GM12878 (cell line): ENCODE data around the gene ATXN1. TPM values are rescaled to one million over a fixed set of nuclear protein-coding genes. Genes with fewer than 3 reads are reported as not detected.

Source experiments
- ATAC-seq: fragments of 200-7000 bp; cut with Tn5 transposase; 3 replicates; pipeline ENCODE4 v1.9.1; 2020; ENCODE audit warnings: mild to moderate bottlenecking, moderate library complexity
- BruUV-seq: library from RNA; stranded (reverse); fragments of 400-500 nt; replicated peaks from 2 replicates; lab custom pipeline; 2021; lab: Mats Ljungman, UMichigan
- CTCF ChIA-PET: fragments of 300-600 bp; sonication (Branson Sonifier 250); formaldehyde crosslinking; extraction: SDS; loops from one replicate; lab custom pipeline; 2021; ENCODE audit warnings: inconsistent platforms; lab: Yijun Ruan, JAX
- POLR2A ChIA-PET: fragments of 350-600 bp; formaldehyde crosslinking; extraction: SDS; loops from one replicate; lab custom pipeline; 2021; ENCODE audit warnings: inconsistent platforms; lab: Charles Lee
- RAD21 ChIA-PET: fragments of 300-600 bp; sonication (Branson Sonifier 250); formaldehyde crosslinking; loops from one replicate; lab custom pipeline; 2023; ENCODE audit warnings: antibody characterized with exemption; ENCODE audit not compliant: unreplicated experiment; lab: Charles Lee
- SMC1A ChIA-PET: fragments of 300-600 bp; sonication (Branson Sonifier 250); formaldehyde crosslinking; loops from one replicate; lab custom pipeline; 2023; ENCODE audit not compliant: unreplicated experiment, uncharacterized antibody; lab: Charles Lee
- DNase-seq: peaks from one replicate; pipeline ENCODE4 v3.0.0-alpha.2; 2011; ENCODE audit warnings: low read depth, low spot score
- FAIRE-seq: peaks from 3 replicates; lab custom pipeline; 2011; peaks lifted over from hg19 to GRCh38; lab: Jason Lieb, UNC
- H2AFZ ChIP-seq: 2 replicates; pipeline ENCODE4 v1.6.0; 2011; ENCODE audit warnings: low read depth, low read length, control low read depth; ENCODE audit not compliant: control insufficient read depth
- H3K27ac ChIP-seq: 2 replicates; pipeline ENCODE4 v1.5.1; 2011; ENCODE audit warnings: control low read depth; ENCODE audit not compliant: control insufficient read depth, insufficient read depth
- H3K27me3 ChIP-seq, 2 experiments: replicated peaks in 1 of 2; 2 replicates each; pipeline versions ENCODE4 v1.6.0 to v1.6.1; 2011; ENCODE audit warnings: low read length in 1 of 2; ENCODE audit not compliant: control insufficient read depth in 2 of 2, insufficient read depth in 2 of 2
- H3K36me3 ChIP-seq, 2 experiments: 2 replicates each; pipeline ENCODE4 v1.5.1; 2011; ENCODE audit warnings: low read length in 1 of 2; ENCODE audit not compliant: control insufficient read depth in 2 of 2, insufficient read depth in 2 of 2
- H3K4me1 ChIP-seq: 2 replicates; pipeline ENCODE4 v1.6.1; 2011; ENCODE audit warnings: mild to moderate bottlenecking, low read length, moderate library complexity, mixed read lengths; ENCODE audit not compliant: control insufficient read depth, insufficient read depth
- H3K4me2 ChIP-seq: 2 replicates; pipeline ENCODE4 v1.6.0; 2011; ENCODE audit warnings: control low read depth; ENCODE audit not compliant: control insufficient read depth, insufficient read depth
- H3K4me3 ChIP-seq: fragments of 200-600 bp; sonication (generic); 2 replicates; pipeline ENCODE4 v1.5.1; 2016
- H3K79me2 ChIP-seq: 2 replicates; pipeline ENCODE4 v1.6.0; 2011; ENCODE audit warnings: low read length; ENCODE audit not compliant: control insufficient read depth, insufficient read depth
- H3K9ac ChIP-seq: 2 replicates; pipeline ENCODE4 v1.8.0; 2011; ENCODE audit warnings: low read length, control low read depth, mixed read lengths; ENCODE audit not compliant: control insufficient read depth, insufficient read depth
- H3K9me3 ChIP-seq: replicated peaks from 3 replicates; pipeline ENCODE4 v1.5.1; 2011; ENCODE audit warnings: mild to moderate bottlenecking, low read length; ENCODE audit not compliant: control insufficient read depth, insufficient read depth
- H4K20me1 ChIP-seq: 2 replicates; pipeline ENCODE4 v1.6.0; 2011; ENCODE audit not compliant: control insufficient read depth, insufficient read depth
- BCL3 ChIP-seq: IDR thresholded peaks from 2 replicates; pipeline ENCODE4 v1.6.1; 2011; ENCODE audit warnings: borderline replicate concordance, low read depth, mild to moderate bottlenecking, moderate library complexity, low read length; ENCODE audit not compliant: insufficient read depth, poor library complexity, severe bottlenecking
- CTCF ChIP-seq, 3 experiments: IDR thresholded peaks in 2 of 3; conservative IDR thresholded peaks in 1 of 3; 2 replicates each; pipeline ENCODE4 v1.5.1; 2011; ENCODE audit warnings: low read depth in 3 of 3, low read length in 3 of 3, mild to moderate bottlenecking in 3 of 3, control low read depth in 2 of 3, moderate library complexity in 2 of 3, inconsistent platforms in 1 of 3, mixed read lengths in 1 of 3; ENCODE audit not compliant: control insufficient read depth in 2 of 3, insufficient read depth in 1 of 3; ENCODE audit errors: extremely low read depth in 1 of 3
- FOXM1 ChIP-seq: IDR thresholded peaks from 2 replicates; pipeline ENCODE4 v1.6.1; 2012; ENCODE audit warnings: low read depth, mild to moderate bottlenecking, inconsistent platforms, low read length, moderate library complexity
- HCFC1 ChIP-seq: fragments of 150-350 bp; IDR thresholded peaks from 2 replicates; pipeline ENCODE4 v1.6.1; 2014; ENCODE audit warnings: low read length
- MYB ChIP-seq: fragments of 150-350 bp; IDR thresholded peaks from 2 replicates; pipeline ENCODE4 v1.6.1; 2014; ENCODE audit warnings: mild to moderate bottlenecking, low read depth, low read length, borderline replicate concordance
- RAD51 ChIP-seq: fragments of 450-650 bp; IDR thresholded peaks from 2 replicates; pipeline ENCODE4 v1.6.1; 2016; ENCODE audit warnings: moderate library complexity, mild to moderate bottlenecking, inconsistent platforms
- SMC3 ChIP-seq: IDR thresholded peaks from 2 replicates; pipeline ENCODE4 v1.6.1; 2011; ENCODE audit warnings: low read length, improper control_type of control experiment, borderline replicate concordance
- ZNF384 ChIP-seq: IDR thresholded peaks from 2 replicates; pipeline ENCODE4 v1.6.1; 2012; ENCODE audit warnings: low read depth, mild to moderate bottlenecking, low read length, improper control_type of control experiment, borderline replicate concordance
- WGBS: methylation state at CpG from one replicate; pipeline ENCODE4 v1.1.6; 2016; ENCODE audit warnings: low lambda C conversion rate; ENCODE audit not compliant: insufficient replicate concordance, insufficient coverage; ENCODE audit errors: missing lambda C conversion rate; 5-methylcytosine and 5-hydroxymethylcytosine counted together
- in situ Hi-C: fragments of 300-500 bp; cut with MboI; formaldehyde crosslinking; loops from 9 replicates; pipeline ENCODE4 v1.14.3; 2018; ENCODE audit warnings: mixed read lengths
- intact Hi-C: fragments of 100-400 bp; cut with micrococcal nuclease; formaldehyde crosslinking; loops from one replicate; pipeline ENCODE4 v1.14.2; 2022; ENCODE audit not compliant: unreplicated experiment
- polyA plus RNA-seq, 11 experiments: library from polyadenylated mRNA; depleted of rRNA in 4 of 11; unstranded in 6 of 11; stranded (reverse) in 5 of 11; fragments of >200 nt; fragmentation: Nextera tagmentation in 4 of 11; fragmentation: Illumina TruSeq in 1 of 11; extraction: Ambion mirVana in 4 of 11; extraction: Trizol in 1 of 11; gene quantifications; 1 replicate in 1 of 11; 2 replicates in 10 of 11; pipeline versions ENCODE4 v1.2.1 to v1.2.3, GENCODE V29; 2011 to 2016; ENCODE audit warnings: inconsistent platforms in 2 of 11, missing spikeins in 2 of 11, low read depth in 1 of 11
- total RNA-seq, 4 experiments: library from RNA; depleted of rRNA in 3 of 4; stranded (reverse); fragments of >200 nt in 3 of 4; fragmentation: Illumina TruSeq in 1 of 4; extraction: Trizol in 1 of 4; gene quantifications; 2 replicates each; pipeline versions ENCODE4 v1.2.1 to v1.2.3, GENCODE V29; 2013 to 2021

ATXN1 gene
- total and polyA plus RNA-seq, 10 of the 15 experiments (the other 5 are each of a cell fraction or from before 2014, with no cell fraction given): 12.2 to 51.2 (median 20.5) TPM

- TF ChIP-seq BCL3 (peak; percentile 40), HCFC1 (no peak)
- TF ChIP-seq, all 136 proteins: peak for 1
- intact Hi-C loops (no loop called here), in situ Hi-C loops (no loop called here)
- ChIA-PET SMC1A (interaction anchor here (0.8 to 3.5 kb wide), 5 partner anchors 14 to 193 kb away, joined by 3 to 16 read pairs (median 4); no protein-coding TSS in a partner anchor), CTCF (interaction anchor here (0.5 to 9.3 kb wide), 12 partner anchors 8 to 445 kb away, joined by 3 to 53 read pairs (median 6); no protein-coding TSS in a partner anchor), RAD21 (interaction anchor here (0.7 to 3.8 kb wide), 6 partner anchors 14 to 445 kb away, joined by 3 to 18 read pairs (median 6); no protein-coding TSS in a partner anchor), POLR2A (interaction anchor here (1.0 to 1.1 kb wide), 2 partner anchors 21 to 26 kb away, joined by 3 read pairs; no protein-coding TSS in a partner anchor)
- Histone ChIP-seq H3K36me3 (peaks cover 4 to 23% of the 10 kb centered on the region in 2 experiments; a peak in 2 of 4 replicates), H3K79me2 (no peaks in the 10 kb centered on the region; the same call in 1 of the 2 replicates), H3K27me3 (no peaks in the 10 kb centered on the region), H3K4me1 (peaks cover 31% of the 10 kb centered on the region), H4K20me1 (no peaks in the 10 kb centered on the region), H3K9me3 (no peaks in the 10 kb centered on the region), H3K27ac (no peak overlapping the region), H3K9ac (no peak overlapping the region), H3K4me3 (no peak overlapping the region), H2AFZ (no peak overlapping the region), H3K4me2 (no peak overlapping the region)
- DNase-seq (no peak), FAIRE-seq (no peak), ATAC-seq (no peak)
- 82% methylated on average over 6 of the region's 6 CpGs for WGBS
- no TSS peak for BruUV-seq
Measured at GRCh38 chr6:16318538-16318937, 442.7 kb downstream of the ATXN1 start.

GRCh38 chr6:16316741-16317251 lies 444.5 kb downstream of the ATXN1 start:
- POLR2A ChIA-PET: no interaction called here
- H3K4me1 ChIP-seq: peaks cover 23% of the 10 kb centered on the region
- FAIRE-seq: no peak
- TF ChIP-seq FOXM1 (peak; percentile 21; the same call in 1 of the 2 replicates), CTCF (IDR thresholded peaks at IDR 0.05 in 2 of 3, conservative IDR thresholded peaks at IDR 0.05 in 1 of 3; ENCODE audit: control insufficient read depth in 2 of 3, extremely low read depth in 1 of 3, insufficient read depth in 1 of 3, low read depth in 3 of 3, low read length in 3 of 3) (peak; percentile 49 to 68 (median 64)), MYB (no peak), RAD51 (no peak), ZNF384 (peak; percentile 99), SMC3 (peak; percentile 20; the same call in 1 of the 2 replicates)

More at GRCh38 chr6:16316741-16317251, 444.5 kb downstream of the ATXN1 start:
- in situ Hi-C loops: no loop called here
- 42% methylated on average over 7 of the region's 7 CpGs for WGBS
- no peaks in the 10 kb centered on the region for H3K79me2 ChIP-seq
- RAD21 ChIA-PET: interaction anchor here (0.6 to 3.8 kb wide), 4 partner anchors 15 to 446 kb away, joined by 3 to 18 read pairs (median 7); no protein-coding TSS in a partner anchor
- SMC1A ChIA-PET: interaction anchor here (1.0 to 3.5 kb wide), 7 partner anchors 8 to 447 kb away, joined by 3 to 16 read pairs (median 4); no protein-coding TSS in a partner anchor
- no peak overlapping the region for H2AFZ ChIP-seq
- H3K4me3 ChIP-seq: no peak overlapping the region
- no peak overlapping the region for H3K9ac ChIP-seq
- ATAC-seq (peak; percentile 25; the same call in 1 of the 3 replicates), DNase-seq (no peak)
- CTCF ChIA-PET: interaction anchor here (0.6 to 9.3 kb wide), 15 partner anchors 9 to 607 kb away, joined by 3 to 53 read pairs (median 5); no protein-coding TSS in a partner anchor
- H4K20me1 ChIP-seq: no peaks in the 10 kb centered on the region
- H3K36me3 ChIP-seq: peaks cover 4 to 15% of the 10 kb centered on the region in 2 experiments; a peak in 2 of 4 replicates
- BruUV-seq: no TSS peak
- H3K27ac ChIP-seq: no peak overlapping the region
- H3K27me3 ChIP-seq: no peaks in the 10 kb centered on the region
- H3K4me2 ChIP-seq: 0 out of 2 replicates have a peak overlapping the region, but pooled peaks have one; percentile 13
- no peaks in the 10 kb centered on the region for H3K9me3 ChIP-seq
- intact Hi-C loops: no loop called here
